Measurements from ENCODE around the gene ITPRIP. TPM values are rescaled to one million over a fixed set of nuclear protein-coding genes. Genes with fewer than 3 reads are reported as not detected.

Gene ITPRIP
- polyA plus RNA-seq, 1 of the 3 experiments (the other 2 are of a cell fraction): 22.1 TPM

- no peak overlapping the region for H3K4me2 ChIP-seq
- no peak overlapping the region for H3K27ac ChIP-seq (ENCODE audit: low read depth in 2 of 2, low read length in 1 of 2)
- TF ChIP-seq USF1 (IDR thresholded peaks at IDR 0.05; ENCODE audit: borderline replicate concordance, low read depth) (no peak), REST (IDR thresholded peaks at IDR 0.05; ENCODE audit: low read depth, low read length) (no peak), PBX3 (IDR thresholded peaks at IDR 0.05) (no peak), MXI1 (IDR thresholded peaks at IDR 0.05; ENCODE audit: low read depth, low read length) (no peak), CTCF (IDR thresholded peaks at IDR 0.05) (no peak), TAF1 (IDR thresholded peaks at IDR 0.05; ENCODE audit: borderline replicate concordance, low read depth, low read length) (no peak), FOSL2 (IDR thresholded peaks at IDR 0.05; ENCODE audit: borderline replicate concordance, low read depth) (no peak), USF2 (IDR thresholded peaks at IDR 0.05; ENCODE audit: borderline replicate concordance, low read depth, low read length) (no peak), RXRA (IDR thresholded peaks at IDR 0.05; ENCODE audit: borderline replicate concordance, low read depth) (no peak)
- ChIA-PET POLR2A (no interaction called here), CTCF (interaction anchor here (2.2 to 7.0 kb wide), 5 partner anchors 43 to 71 kb away, joined by 12 to 229 read pairs (median 46); no protein-coding TSS in a partner anchor)
- no peaks in the 10 kb centered on the region for H3K79me2 ChIP-seq (ENCODE audit: insufficient read depth)
- no peak overlapping the region for H3K9ac ChIP-seq
- no peaks in the 10 kb centered on the region for H3K27me3 ChIP-seq (ENCODE audit: insufficient read depth)
- H2AFZ ChIP-seq (ENCODE audit: low read depth): no peak overlapping the region
- peaks cover 6% of the 10 kb centered on the region for H3F3A ChIP-seq (replicated peaks; ENCODE audit: insufficient read depth)
- H3K4me1 ChIP-seq (ENCODE audit: control insufficient read depth in 1 of 2, insufficient read depth in 2 of 2, low read depth in 1 of 2, low read length in 1 of 2): peaks cover 5 to 10% of the 10 kb centered on the region in 2 experiments; a peak in 3 of 4 replicates
- no peaks in the 10 kb centered on the region for H3K9me2 ChIP-seq
- no peaks in the 10 kb centered on the region for H4K20me1 ChIP-seq (ENCODE audit: insufficient read depth)
- DNase-seq: no peak
- H3K36me3 ChIP-seq (replicated peaks in 1 of 2; ENCODE audit: control insufficient read depth in 1 of 2, insufficient read depth in 2 of 2, low read length in 1 of 2): no peaks in the 10 kb centered on the region
- H3K9me3 ChIP-seq: no peaks in the 10 kb centered on the region
- no peak overlapping the region for H3K4me3 ChIP-seq (ENCODE audit: low read depth in 2 of 2, low read length in 1 of 2)
- WGBS (ENCODE audit: low lambda C conversion rate): 85% methylated on average over 2 of the region's 2 CpGs
Measured at GRCh38 chr10:104348601-104349000, 10.3 kb upstream of the ITPRIP start.

Data from SK-N-SH (cell line).